Right forelimb (tissue), 1 donor: Measurements from ENCODE around the gene PDE4B.

Experiments used
- DNase-seq: peaks from one replicate; pipeline ENCODE4 v3.0.0-alpha.2; 2018

Gene PDE4B

DNA sequence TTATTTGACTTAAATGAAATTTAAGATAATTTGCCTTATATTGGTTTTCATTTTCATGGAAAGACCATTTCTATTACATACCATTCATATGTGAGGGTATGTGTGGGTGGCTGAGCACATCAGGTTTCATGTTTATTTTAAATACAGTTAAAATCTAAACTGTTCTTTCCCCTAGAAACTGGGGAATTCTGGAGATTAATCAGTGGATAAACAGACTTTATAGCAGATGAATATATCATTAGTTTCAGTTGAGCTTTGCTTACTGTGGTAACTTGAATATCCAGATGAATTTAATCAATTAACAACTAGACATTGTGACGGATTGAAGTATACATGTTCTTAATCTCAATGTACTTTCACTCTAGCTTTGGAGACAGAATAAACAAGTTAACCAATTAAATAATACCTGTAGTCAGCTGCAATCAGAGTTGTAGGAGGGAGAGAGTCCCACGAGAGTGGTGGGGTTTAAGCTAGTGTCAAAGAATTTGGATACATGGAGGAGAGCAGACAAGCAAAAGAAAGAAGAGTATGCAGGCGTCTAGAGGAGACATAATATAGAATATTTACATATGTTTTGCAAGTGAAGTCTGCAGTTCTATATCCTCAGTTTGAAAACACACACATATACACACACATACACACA lies 97.6 kb downstream of the PDE4B start:
- no peak for DNase-seq

DNA sequence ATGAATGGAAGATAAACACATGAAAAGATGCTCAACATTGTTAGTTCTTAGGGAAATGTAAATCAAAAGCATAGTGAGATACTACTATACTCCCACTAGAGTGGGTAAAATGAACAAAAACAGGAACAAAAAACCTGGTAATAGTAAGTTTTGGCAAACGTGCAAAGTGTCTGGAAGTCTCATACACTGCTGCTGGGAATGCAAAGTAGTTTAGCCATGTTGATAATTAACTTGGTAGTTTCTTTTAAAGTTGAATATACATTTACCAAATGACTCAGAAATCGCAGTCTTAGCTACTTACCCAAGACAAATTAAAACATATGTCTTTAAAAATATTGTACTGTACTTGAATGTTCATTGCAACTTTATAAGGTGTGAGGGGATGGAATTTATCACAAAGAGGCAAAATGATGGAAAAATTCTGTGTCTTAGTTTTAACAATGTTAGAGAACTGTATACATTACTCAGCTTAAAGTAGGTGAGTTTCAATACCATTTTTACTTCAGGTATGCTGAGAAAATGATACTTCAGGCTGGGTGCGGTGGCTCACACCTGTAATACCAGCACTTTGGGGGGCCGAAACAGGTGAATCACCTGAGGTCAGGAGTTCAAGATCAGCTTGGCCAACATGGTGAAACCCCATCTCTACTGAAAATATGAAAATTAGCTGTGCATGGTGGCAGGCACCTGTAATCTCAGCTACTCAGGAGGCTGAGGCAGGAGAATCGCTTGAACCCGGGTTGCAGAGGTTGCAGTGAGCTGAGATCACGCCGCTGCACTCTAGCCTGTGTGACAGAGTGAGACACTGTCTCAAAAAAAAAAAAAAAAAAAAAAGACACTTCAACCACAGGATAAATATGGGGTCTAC lies 102.3 kb downstream of the PDE4B start:
- DNase-seq = no peak

DNA sequence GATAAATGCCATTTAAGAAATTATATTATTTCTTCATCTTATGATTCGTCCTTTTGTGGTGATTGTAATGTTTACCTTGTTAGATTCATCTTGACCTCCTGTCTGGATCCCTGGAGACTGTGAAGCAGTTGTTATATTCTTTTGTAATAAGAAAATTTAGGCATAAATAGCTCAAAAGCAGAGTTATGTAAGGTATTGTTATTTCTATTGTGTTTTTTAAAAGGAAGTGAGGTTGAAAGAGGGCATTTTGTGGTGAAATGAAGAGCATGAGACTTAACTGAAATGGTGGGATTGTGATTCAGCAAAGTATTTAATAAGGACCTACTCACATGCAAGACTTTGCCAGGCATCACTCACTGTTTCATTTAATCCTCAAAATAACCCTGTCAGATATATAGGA lies 104.0 kb downstream of the PDE4B start:
- no peak for DNase-seq

DNA sequence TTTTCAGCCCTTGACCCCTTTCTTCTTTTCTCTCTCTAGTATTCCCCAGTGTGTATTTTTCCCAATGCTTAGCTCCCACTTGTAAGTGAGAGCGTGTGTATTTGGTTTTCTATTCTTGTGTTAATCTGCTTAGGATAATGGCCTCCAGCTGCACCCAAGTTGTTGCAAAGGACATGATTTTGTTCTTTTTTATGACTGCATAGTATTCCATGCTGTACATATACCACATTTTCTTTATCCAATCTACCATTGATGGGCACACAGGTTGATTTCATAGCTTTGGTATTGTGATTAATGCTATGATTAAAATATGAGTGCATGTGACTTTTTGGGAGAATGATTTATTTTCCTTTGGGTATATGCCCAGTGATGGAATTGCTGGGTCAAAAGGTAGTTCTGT lies 104.8 kb downstream of the PDE4B start:
- no peak for DNase-seq

DNA sequence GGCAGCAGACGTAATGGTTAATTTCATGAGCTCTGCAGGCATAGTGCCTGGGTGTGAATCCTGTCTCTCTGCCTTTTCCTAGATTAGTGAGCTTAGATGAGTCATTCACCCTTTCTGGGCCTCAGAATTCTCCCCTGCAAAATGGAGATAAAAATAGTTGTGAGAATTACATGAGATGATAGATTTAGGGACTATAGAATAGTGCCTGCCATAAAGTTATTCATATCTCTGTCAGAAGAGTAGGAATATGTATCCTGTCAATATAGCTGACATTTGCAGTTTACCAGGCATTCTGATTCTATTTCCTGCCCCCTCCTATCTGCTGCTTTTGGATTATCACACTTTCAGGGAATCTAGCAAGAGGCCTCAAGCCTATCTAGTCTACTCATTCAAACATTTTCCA lies 112.0 kb downstream of the PDE4B start:
- DNase-seq = no peak

DNA sequence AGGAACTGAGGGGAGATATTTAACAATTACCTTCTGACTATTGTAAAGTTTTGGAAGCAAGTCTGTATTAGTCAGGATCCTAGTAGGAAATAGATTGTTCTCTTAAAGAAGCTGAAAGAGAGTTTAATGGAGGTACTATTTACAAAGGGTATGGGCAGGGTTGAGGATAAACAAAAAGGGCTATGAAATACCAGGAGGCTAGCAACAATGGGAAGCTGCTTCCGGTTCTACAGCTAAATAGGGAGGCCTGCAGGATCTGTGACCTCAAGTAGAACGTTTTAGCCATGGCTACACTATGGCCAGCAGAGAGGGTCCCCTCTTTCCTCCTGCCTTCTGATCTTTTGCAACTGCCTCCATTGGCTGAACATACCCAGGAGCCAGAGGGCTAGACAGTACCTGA lies 117.7 kb downstream of the PDE4B start:
- no peak for DNase-seq

DNA sequence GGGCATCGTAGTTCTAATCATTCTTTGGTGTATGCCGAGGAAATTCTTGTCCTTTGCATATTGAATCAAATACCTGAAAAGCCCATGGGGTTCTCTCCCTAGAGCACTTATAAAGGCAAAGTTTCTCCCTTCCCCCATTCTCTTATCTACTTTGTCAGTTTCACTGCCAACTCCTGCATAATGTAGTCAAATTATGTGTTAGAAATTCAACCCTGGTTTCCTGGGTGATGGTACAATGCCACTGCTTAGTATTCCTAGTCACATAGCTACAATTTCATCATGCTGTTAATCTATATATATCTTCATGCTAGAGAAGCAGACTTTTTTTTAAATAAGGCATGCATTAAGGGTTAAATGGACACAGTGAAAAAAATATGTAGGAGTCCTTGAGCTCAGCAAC lies 119.0 kb downstream of the PDE4B start:
- DNase-seq = no peak

DNA sequence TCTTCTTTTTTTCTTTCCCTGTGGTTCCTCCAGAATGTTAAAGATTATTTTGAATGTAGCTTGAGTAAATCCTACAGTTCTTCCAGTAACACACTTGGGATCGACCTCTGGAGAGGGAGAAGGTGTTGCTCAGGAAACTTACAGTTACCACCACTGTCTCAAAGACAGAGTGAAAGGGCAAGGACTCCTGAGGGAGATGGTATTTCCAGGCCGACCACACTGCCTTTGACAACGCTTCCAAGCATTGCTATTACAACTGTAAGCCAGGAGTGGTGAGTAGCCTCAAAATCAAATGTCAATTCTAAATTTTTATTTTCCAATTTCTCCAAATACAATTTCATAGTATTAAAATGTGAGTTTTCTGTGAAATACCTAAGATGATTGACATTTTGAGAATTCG lies 125.9 kb downstream of the PDE4B start:
- no peak for DNase-seq

DNA sequence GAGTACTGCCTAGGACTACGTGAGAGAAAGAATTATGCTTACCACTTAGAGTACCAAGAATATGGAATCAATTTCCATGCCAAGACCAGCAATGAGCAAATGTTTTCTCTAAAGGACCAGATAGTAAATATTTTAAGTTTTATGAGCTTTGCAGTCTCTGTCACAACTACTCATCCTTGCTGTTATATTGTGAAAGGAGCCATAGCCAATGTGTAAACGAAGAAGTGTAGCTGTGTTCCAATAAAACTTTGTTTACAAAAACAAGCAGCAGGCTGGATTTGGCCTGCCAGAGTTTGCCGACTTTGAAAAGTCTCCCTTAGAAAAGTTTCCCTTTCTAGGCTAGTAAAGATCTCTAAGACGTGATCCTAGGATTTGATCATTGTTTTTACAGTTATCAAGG lies 128.8 kb downstream of the PDE4B start:
- no peak for DNase-seq

DNA sequence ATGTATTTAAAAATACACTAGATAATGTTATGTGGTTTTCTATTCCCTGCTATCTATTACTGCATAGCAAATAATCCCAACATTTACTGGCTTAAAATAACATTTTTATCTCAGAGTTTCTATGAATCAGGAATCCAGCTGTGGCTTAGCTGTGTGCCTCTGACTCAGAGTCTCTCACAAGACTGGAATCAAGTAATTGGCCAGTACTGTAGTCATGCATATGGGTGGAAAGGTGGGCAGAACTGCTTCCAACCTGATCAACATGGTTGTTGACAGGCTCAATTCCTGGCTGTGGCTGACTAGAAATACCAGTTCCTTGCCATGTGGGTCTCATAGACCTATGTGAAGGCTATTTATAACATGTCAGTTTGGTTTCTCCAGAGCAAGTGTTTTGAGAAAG lies 131.8 kb downstream of the PDE4B start:
- no peak for DNase-seq

DNA sequence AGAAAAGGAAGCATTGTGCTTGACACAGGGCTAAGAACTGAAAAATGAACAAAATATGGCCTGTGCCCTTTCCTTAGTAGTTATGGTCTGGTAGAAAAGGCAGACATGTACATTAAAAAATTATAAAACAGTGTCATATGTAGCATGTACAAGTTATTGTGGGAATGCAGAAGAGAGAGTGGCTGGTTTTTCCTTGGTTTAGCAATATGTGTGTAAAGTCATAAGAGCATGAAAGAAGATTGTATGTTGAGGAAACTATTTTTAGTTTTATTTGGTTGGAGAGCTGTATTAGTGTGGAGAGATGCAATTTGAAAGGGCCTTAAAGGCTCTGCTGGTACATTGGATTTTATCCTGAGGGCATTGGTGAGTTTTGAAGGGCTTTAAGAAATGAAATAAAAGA lies 145.8 kb downstream of the PDE4B start:
- DNase-seq = no peak

DNA sequence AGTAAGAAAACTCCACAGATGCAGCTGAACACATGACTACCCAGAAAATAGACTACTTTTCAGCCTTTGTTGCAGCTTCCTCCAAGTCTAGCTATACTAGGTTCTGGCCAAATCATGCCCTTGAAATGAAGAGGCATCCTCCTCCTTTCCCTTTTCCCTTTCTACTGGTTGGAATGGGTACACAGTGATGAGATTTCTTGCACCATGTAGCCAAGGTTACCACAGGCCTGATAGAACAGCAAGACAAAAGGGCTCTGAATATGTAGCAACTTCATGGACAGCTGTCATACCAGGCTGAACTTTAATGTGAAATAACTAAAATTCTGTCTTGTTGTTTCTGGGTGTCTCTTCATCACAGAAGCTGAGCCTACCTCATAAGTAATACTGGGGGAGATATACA lies 146.5 kb downstream of the PDE4B start:
- no peak for DNase-seq

DNA sequence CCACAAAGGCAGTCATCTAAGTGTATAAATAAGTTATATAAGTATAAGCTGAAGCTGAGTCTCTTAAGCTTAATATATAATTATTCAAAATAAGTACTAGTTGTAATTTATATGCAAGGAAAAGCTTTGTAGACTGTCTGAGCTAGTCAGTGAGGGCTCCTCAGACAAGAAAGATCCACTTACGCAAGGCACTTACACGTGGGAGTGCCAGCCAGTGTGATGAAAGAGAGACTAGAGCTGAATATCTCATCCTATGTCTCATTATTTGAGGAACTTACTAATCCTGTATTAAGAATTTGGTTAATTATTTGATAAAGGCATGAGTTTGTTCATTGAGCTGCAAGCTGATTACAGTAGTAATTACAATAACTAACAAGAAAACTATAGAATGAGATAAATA lies 146.9 kb downstream of the PDE4B start:
- no peak for DNase-seq

DNA sequence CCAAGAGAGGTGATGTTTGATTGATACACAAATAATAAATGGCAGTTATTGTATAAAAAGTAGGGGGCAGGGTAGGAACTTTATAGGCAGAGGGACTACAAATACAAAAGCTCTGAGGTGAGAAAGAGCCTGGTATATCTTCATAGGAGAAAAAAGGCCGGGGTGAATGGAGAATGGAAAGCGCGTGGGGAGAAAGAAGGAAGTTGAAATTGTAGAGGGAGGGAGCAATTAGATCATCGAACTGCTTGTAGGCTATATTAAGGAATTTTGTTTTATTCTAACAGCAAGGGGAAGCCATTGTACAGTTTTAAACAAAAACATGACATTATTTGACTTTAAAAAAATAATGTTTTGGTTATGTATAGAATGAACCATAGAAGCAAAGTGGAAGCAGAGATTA lies 147.4 kb downstream of the PDE4B start:
- no peak for DNase-seq

DNA sequence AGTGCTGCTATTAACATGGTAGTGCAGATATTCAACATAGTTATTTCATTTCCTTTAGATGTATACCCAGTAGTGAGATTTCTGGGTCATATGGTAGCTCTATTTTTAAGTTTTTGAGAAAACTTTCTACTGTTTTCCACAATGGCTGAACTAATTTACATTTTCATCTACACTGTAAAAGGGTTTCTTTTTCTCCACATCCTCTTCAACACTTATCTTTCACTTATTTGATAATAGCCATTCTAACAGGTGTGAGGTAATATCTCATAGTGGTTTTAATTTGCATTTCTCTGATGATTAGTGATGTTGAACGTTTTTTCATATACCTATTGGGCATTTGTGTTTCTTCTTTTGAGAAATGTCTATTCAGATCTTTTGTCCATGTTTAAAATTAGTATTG lies 149.8 kb downstream of the PDE4B start:
- no peak for DNase-seq

DNA sequence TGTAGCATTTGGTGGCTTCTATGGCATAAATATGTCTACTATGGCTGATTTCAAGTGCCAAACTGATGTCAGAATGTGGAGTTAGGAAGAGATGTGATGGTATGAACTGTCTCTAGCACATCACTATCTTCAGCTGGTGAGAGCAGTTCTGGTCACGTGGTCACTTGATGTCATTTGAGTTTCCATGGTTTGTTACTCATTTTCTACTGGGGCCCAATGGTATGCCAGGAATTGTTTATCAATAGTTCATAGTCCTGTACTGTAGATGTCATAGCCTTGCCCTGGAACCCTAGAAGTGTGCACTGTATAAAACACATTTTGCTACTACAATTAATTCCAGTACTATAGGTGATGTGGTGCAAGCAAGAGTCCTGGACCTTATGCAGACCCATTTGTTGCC lies 153.7 kb downstream of the PDE4B start:
- no peak for DNase-seq

DNA sequence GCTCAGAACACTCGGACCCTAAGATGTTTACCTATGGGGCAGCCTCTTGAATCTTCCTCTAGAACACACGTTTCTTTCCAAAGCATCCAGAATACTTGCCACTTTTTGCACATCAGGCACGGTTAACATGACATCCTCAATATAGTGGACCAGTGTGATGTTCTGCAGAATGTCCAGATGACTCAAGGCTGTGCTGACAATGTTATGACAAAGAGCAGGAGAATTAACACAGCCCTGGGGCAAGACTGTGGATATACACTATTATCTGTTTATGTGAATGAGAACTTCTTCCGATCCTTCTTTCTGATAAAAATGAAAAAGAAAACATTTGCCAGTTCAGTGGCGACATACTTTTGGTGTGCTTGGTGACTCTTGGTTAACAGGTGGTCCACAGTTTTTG lies 154.3 kb downstream of the PDE4B start:
- DNase-seq = no peak

DNA sequence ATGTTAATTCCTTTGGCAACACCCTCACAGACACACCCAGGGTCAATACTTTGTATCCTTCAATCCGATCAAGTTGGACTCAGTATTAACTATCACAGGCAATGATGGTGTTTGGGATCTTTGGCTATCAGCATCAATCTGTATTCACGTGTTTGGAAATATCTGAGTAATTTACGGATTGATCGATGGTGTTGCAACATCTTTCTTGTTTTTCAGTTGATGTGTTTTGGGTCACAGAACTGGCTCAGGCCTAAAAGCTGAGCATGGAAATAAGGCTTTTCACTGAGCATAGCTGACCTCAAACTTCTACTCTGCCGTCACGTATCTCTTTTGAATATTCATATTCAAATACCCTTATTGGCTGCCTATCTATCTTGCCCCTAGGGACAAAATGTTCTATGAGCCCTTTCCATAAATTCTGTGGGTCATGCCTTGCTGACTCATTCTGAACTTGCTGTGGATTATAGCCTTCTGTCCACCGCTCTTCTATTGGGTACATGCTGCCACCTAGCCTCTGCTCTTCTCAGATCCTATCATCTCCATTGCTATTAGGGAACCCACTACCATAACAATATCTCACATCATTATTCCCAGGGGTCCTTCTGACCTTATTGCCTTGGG lies 156.0 kb downstream of the PDE4B start:
- DNase-seq = no peak

DNA sequence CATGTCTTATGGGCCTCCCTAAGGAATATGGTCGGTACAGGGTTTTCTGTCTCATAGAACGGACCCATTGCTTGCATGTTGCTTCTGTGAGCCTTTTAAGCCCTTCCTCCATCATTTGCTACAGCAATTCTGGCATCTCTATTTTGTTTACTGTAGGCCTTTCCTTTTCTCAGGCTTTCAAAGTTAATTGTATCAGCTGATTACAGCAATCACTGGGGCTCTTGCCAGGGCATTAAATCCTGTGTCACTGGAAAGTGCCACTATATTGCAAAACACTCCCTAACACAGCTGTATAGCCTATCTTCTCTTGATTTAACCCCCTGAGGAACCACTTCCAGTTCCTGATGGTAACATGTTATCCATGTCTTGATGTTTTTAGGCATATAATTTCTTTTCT lies 156.5 kb downstream of the PDE4B start:
- no peak for DNase-seq

DNA sequence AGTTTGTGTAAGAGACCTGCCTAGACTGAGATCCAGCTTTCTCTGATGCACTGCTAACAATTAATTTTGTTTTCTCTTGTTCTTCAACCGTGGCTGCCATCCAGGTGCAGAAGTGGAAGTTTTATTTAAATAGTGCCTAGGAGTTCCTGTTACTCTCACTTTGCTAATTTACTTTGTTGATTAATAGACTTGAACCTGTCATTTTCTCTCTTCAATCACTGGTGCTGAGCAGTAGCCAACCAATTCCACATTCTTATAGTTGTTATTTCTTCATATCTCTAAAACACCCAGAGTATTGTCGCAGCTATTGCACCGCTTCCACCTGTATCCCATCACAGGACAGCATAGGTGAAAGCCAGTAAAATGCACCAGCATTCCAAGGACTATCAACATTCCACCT lies 157.2 kb downstream of the PDE4B start:
- no peak for DNase-seq

DNA sequence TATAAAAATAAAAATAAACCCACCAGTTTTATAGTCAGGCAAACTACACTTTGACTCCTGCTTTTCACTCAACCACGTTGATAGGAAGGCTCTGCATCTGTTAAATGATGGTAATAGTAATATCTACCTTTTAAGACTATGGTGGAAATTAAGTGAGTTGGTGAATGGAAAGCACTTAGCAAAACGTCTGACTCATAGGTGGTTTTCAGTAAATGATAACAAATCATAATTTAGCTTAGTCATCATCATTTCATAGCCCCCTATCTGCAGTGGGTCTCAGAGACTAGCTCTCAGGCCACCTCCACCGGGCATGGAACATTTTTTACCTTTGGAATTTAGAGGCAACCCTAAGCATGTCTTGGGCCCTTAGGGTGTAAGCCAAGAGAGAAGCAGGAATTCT lies 160.0 kb downstream of the PDE4B start:
- DNase-seq = no peak

DNA sequence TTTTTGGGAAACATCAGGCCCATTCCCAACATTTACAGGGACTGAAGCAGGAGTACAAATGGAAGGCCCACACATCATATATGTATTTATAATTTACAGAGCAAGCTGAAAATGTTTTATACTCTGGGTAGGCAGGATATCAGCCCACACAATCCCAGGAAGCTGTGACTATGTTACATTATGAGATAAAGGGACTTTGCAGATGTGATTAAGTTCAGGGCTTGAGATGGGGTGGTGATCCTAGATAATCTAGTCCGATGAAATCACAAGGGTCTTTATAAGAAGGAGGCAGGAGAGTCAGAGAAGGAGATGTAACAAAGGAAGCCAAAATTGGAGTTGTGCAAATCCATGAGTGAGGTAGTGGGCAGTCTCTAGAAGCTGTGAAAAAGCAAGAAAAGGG lies 160.5 kb downstream of the PDE4B start:
- no peak for DNase-seq

DNA sequence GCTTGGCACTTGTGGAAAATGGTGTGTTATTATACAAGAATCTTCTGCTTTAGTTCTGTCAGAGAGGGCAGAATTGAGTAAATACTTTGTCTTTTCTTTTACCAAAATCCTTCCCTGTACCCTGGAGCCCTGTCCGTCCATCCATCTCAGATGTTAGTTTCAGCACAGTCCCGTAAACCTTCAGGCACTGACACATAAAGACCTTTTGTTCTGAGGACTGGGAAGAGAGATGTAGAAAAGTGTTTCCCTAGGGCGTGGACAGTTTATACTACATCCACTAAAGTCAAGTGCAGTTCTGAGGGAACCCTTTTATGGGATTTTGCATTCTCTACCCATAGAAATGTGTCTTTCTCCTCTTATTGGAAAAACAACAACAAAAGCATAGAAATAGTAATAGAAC lies 162.4 kb downstream of the PDE4B start:
- DNase-seq = no peak

DNA sequence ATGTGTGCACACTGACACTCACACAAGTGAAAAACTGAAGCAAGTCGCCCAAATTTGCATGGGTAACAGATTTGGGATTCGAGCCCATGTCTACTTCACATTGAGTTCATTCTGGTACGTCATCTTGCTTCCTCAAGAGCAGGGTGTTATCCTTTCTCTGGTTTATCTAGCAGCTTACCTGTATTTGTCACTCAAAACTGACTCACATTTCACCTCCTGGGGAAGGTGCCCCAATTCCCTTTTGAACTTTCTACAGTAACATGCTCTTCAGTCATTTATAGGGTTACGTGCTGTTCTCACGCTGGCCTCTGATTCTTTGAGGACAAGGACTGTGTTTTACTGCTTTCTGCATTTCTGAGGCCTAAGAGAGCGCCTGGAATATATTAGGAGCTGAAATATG lies 162.8 kb downstream of the PDE4B start:
- DNase-seq = no peak
